HG02759 (cell line): Measurements from ENCODE around the gene UNC5B.
"Not testable (repeated sequence)": the region's sequence is repeated elsewhere in the genome, so short reads cannot be mapped to it uniquely, and the experiment has no call there.

Source experiments
- ATAC-seq: cut with Tn5 transposase; IDR thresholded peaks from one replicate; pipeline ENCODE4 v1.9.1; 2021; ENCODE audit warnings: mild to moderate bottlenecking, moderate library complexity; ENCODE audit not compliant: unreplicated experiment

The UNC5B gene

DNA sequence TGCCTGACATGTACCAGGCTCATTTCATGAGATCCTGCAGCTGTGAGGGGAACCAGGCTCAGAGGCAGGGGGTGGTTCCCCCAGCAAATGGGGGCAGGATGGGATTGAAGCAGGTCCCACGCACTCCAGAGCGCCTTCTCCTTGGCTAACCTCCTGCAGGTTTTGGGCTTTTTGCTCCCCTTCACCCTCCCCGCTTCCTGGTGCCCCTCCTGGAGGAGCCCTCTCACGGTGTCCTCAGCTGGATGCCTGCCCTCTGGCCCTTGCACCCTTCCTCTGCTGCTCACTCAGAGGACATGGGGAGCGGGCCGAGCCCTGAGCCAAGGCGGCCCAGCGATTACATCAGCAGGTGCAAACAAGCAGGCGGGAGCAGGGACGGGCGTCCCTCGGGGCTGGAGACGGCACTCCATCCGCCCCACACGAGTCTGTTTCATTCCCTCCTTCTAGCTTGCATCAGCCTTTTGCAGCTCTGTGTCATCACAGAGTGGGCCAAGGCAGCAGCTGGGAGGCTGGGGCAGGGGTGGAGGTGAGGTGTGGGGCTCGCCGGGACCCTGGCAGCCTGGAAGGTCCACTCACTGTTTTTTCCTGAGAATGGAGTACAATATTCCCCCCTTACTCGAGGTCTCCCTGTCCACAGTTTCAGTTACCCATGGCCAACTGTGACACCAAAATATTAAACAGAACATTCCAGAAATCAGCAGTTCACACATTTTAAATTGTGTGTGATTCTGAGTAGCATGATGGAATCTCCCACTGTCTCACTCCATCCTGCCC is 54.0 kb downstream of the UNC5B start:
- ATAC-seq, result no peak

DNA sequence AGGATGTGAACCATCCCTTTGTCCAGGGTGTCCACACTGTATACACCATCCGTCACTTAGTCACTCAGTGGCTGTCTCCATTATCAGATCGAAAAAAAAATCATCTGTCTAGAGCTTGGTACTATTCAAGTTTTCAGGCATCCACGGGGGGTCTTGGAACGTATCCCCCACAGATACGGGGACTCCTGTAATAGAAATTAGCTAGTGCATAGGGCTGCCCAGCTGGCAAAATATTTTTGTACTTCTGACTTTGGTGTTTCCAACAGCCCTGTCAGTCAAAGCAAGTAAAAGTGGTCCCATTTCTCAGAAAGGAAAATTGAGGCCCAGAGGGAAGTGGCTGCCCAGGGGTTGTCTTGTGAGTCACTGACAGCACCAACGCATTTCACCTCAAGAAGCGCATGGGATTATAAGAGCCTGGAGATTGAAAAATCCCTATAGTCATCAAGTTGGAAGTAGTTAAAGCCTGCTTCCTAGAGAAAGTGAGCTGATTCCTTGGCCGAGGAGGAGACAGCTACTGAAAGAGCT is 54.6 kb downstream of the UNC5B start:
- no peak for ATAC-seq

DNA sequence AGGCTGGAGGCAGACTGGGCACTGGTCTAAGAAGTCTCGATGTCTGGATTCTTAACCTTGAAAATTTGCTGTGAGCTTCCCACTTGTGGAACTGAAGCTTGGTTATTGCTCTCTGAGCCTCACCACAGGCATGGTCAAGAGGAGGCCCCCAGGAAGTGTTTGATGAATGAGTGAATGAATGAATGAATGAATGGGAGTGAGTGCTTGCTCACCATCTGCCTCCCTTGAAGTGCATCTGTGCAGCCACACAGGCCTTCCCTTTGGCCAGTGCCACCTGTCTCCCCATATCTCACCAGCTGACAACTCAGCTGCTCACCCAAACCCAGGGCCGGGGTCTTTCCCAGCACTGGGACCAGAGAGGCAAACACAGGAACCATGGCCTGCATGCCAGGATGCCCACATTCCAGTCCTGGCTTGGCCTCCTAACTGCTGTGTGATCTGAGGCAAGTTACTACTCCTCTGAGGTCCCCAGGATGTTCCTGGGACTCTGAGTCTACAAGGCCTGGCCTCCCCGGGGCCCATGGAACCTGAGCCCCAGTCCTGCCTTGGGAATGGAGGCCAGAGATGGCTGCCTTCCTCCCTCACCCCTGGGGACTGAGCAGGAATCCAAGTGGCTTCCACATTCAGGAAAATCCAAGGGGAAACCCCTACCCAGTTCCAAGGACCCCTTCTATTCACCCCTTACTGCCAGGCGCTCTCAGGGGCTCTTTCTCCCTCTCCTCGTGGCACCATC is 55.3 kb downstream of the UNC5B start:
- ATAC-seq, result no peak

DNA sequence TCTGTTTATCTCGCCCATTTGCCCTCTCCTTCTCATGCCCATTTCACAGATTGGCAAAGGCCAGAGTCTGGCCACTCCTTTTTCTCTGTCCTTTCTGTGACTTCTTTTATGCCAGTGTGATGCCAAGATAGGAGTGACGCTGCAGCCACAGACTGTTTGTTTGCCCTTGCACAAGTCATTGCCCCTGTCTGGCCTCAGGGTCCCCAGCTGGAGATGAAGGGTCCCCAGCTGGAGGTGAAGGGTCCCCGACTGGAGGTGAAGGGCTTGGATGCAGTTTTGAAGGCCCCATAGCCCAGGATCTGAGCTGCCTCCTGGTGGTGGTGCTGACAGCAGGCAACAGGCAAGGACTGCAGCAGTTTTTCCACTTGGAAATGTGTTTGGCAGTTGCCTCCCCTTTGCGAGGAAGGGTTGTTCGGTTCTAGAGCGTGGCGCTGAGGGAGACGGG is 55.9 kb downstream of the UNC5B start:
- ATAC-seq, result no peak

DNA sequence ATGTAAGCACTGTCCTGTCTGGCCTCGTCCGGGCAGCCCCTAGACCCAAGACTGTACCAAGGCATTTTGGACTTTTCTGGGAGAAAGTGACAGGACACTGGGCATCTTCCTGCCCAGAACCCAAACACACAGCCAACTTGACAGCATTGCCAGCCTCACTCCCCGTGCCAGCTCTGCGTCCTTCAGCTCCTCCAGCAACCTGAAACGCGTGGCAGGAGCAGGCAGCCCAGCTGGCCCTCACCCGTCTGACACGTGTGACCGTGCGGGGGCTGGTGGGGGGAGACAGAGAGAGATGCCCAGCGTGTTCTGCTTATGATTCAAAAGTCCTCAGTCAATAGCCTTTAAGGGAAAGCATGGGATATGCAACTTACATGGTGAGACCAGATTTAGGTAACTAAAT is 56.4 kb downstream of the UNC5B start:
- ATAC-seq, result no peak

DNA sequence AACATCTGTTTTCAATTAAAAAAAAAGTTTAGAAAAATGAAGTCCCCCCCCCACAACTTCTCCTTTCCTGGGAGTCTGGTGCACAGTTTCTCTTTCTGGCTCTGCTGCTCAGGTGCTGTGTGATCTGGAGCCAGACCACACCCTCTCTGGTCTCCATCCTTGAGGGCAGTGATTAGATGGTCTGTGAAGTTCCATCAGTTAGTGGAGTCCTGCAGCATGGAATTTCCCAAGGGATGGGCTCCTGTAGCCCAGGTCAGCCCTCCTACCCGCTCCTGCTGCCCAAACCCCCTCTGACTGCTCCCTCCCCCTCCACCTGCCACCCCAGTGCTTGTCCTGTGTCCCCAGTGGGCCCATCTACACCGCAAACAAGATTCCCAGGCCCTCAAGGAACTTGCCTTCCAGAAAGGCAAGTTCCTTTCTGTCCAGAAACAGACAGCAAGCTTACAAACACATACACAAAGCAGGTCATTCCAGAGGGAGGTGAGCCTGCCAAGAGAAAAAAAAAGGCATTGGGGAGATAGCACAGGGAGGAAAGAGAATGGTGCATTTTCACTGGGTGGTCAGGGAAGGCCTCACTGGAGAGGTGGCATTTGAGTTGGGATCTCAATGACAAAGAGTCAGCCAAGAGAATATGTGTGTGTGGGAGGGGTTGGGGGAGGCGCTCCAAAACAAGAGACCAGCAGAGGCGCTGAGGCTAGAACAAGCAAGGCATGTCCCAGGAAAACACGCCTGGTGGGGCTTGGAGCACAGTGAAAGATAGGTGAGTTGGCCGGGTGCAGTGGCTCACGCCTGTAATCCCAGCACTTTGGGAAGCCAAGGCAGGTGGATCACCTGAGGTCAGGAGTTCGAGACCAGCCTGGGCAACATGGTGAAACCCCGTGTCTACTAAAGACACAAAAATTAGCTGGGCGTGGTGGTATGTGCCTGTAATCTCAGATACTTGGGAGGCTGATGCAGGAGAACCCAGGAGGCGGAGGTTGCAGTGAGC is 57.2 kb downstream of the UNC5B start:
- no peak for ATAC-seq

DNA sequence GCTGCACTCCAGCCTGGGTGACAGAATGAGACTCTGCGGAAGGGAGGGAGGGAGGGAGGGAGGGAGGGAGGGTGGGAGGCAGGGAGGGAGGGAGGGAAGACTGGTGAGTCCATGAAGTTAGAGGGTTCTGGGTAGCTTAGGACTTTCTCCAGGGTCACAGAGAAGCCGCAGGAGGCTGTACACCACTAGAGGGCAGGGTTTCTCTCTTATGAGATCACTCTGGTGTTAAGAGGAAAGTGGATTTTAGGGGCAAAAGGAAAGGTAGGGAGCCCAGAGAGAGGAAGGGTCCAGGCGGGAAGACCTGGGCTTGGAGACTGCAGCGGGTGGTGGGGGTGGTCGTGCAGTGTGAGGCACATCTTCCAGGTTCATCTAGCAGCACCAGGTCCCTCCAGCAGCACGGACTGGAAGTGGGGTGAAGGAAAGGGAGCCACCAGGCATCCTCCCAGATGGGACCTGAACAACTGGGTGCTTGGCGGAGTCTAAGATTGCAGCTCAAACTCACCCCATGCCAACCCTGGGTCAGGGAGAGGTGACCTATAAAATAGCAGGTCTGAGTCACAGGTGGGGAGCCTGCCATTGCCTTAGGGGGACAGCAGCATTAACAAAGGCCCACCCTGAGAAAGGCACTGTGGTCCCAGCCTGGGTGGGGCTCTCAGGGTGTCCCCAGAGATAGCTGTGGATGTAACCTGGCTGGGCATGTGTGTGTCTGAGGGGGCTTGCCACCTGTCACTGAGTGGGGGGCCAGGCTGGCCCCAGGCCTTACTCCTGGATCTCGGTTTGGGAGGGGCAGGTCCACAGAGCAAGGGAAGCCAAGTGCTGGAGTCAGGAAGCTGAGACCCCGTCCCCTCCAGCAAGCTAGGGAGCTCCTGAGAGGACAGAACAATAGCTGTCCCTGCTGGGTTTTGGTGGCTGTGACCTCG is 58.2 kb downstream of the UNC5B start:
- ATAC-seq, result no peak

DNA sequence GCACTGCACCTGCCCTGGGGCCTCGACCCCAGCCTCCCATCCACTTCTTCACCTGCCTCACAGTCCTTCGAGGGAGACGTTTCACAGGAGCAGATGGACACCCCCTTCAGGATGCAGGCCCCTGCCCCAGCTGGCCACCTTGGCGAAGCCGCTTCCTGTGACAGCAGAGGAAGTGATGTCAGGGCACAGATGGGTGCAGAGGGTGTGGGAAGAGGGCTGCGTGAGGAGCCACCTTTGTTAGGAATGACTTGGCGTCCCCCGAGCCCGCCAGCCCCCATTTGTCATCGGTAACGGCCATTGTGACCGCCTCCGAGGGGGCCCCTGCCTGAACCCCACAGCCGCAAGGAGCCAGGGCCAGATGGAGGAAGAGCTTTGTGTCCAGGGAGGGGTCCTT is 59.3 kb downstream of the UNC5B start:
- ATAC-seq, result no peak

DNA sequence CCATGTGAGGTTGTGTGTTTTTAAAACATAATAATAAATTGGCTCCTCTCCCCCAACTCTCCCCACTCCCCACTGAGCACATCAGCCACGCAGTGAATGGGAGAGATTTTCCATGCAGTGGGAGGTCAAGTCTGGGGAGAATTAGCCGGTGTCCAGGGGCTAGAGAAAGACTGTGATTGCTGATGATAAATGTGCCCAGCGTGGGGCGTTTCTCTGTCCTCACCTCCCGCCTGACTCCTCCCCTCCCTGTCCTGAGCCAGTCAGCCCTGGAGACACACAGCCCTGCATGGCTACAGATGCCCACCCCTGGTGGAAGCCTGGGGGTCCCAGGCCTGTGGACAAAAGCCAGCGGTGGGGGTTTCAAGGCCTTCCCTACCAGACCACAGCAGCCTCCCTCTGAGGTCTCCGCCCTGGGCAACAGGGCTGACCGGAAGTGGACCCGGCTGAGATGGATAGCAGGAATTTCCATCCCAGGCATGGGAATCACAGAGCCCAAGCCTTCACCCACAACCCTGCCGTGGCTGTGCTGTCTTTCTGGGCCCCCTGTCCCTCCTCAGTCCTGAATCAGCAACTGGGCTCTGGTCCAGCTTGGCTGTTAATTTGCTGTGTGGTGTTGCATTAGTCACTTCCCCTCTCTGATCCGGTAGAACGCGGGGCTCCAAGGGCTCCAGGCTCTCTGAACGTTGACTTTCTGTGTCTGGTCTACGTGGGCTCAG is 59.8 kb downstream of the UNC5B start:
- ATAC-seq, result no peak

DNA sequence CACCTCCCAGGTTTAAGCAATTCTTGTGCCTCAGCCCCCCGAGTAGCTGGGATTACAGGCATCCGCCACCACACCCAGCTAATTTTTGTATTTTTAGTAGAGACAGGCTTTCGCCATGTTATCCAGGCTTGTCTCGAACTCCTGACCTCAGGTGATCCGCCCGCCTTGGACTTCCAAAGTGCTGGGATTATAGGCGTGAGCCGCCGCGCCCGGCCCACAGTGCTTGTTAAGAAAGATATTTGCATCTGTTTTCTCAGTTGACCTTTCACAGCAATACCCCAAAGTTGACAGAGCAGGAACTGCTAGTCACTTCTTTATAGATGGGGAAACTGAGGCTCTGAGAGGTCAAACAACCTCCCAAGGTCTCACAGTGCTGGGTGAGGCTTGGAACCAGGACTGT is 60.6 kb downstream of the UNC5B start:
- ATAC-seq, result not testable (repeated sequence)

DNA sequence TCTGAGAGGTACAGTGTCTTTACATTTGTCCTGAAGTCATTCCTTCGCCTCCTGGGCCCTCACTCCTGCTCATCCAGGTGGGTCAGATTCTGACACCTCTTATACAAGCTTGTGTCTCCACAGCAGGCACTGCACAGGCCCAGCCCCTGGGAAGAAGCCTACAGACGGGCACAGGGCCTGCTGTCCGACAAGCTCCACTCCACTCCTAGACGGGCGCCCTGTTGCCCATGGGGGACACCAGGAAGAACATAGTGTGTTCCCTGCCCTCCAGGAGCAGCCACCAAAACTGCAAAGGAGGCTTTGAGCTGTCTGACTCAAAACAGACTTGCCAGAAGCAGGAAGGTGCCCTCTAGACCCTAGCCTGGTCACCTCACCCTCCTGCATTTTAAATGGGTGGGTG is 61.1 kb downstream of the UNC5B start:
- no peak for ATAC-seq

DNA sequence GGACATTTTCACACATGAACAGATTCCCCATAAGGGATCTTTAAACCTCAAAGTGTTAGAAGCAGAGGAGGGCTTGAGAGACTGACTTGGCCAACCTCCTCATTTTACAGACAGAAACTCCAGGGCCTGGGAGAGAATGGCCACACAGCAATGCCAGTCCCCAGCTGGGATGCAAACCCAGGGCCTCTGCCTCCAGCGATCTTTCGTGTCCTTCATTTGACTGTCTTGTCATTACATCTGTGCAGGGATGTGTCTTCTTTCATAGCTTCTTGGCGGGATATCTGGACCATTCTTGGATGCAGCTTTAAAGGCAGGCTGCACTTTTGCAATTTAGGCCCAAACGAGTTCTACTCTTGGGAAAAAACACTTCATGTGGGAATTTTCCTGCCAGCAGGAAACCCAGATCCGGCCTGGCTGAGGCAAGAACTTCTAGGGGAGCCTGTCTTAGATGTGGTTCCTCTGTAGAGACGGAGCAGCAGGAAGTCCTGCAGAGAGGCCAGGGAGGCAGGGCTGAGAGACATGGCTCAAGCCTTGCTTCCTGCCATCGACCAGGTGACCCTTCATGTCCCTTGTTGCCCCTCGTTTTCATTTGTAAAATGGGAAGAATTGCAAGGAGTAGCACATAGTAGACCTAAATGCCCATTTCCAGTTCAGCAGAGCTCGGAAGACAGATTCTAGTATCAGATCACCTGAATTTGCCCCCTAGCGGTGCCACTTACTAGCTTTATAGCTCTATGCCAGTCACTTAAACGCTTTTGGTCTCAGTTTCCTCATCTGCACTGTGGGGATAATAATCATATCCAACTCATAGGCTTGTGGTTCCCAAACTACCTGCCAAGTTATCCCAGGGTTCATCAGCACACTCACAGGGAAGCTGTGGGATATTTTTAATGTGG is 62.8 kb downstream of the UNC5B start:
- ATAC-seq, result no peak

DNA sequence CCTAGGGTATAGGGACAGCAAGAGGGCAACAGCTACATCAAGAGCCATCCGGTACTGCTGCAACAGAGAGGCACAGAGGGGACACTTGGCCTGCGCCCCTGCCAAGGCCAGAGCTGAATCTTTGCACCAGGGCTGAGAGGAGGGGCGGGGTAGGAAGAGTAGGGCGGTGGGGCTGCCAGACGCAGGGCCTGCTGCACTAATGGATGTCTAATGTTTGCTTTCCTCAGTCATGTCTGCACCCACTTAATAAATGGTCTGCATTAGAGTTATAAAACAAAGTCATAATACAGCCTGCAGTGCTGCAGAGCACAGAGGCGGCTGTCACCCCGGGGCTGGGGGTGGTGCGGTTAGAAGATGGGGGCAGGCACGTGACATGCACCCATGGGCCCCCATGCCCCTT is 64.5 kb downstream of the UNC5B start:
- ATAC-seq, result no peak

DNA sequence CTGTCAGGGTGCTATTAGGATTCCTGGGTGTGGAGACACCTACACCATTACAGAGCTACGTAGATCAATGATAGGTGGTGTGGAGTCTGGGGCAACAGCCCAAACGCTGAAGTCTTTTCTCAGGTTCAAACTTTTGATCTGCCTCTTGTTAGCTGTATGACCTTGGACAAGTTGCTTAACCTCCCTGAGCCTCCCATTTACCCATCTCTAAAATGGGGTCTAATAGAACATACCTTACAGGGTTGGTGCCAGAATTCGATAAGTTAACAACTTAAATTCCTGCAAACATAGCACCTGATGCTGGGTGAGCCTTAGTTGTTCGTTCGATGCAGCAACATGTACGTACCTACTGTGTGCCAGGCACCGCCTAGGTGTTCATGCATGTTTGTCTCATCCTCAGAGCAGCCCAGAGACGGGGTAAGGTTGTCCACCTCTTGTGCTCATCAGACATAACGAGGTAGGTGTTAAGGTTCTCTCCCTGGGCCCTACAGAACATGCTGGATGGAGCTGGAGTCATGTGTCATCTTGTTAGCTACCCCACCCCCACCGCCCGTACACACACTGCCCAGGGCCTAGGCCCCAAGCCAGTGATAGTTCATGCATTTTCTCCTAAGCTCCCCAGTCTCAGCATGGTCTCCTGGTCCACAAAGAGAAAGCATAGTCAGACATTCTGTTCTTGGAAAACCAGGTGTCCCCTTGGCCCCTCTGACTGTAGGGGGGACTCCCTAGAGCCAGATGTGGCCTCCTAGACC is 65.7 kb downstream of the UNC5B start:
- ATAC-seq, result no peak

DNA sequence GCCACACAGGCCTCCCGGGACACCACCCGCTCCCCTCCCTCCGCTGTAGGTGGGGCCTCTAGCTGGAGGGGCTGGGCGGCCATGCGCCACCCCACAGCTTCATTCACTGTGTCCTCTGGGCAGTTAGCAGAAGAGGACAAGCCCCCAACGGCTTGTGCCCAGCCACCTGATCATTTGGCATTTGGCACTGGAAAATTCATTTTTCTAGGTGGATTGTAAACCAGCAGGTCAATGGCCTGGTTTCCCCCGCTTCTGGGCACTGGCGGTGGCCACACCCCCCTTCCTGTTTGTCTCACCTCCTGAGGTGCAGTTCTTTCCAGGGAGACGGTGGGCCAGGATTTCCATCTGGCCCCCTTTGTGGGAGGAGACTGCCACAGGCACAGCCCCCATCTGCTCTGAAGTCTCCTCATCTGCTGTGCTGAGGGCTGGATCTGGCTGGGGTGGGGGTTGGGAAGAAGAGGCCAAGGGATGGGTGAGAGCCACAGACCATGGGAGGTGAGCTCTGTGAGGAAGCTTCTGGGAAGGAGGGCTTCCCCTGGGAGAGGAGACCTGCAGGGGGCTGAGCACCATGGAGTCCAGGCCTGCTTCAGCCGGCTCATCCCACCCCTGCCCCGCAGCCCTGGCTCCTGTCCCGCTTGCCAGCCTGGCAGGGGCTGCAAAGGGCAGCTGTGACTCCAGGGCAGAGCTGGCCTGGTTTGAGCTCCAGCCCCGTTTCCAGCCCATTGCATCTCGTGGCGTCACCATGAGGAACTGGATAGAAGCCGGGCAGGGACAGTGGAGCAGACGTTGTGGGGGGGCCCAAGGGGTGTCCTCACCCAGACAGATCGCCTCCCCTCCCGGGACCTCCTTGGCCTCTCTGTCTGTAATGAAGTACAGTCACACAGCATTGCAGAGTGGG is 66.6 kb downstream of the UNC5B start:
- no peak for ATAC-seq

DNA sequence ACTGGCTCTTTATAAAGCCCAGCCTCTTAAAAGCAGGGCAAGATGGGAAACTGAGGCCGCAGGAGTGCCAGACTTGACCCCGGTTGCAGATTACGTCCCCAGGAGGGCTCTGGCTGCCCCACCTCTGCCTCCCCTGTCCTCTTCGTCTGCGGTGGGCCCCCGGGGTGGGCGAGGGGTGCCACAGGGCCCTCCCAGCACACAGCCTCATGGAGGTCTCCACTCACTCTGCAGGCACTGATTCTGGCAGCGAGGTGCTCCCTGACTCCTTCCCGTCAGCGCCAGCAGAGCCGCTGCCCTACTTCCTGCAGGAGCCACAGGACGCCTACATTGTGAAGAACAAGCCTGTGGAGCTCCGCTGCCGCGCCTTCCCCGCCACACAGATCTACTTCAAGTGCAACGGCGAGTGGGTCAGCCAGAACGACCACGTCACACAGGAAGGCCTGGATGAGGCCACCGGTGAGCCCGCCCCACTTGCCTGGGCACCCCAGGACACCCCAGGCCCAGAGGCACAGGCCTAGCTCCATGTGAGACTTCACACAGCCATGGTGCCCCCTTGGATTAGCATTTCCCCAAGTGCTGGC is 67.3 kb downstream of the UNC5B start:
- ATAC-seq, result no peak
